HepG2 (cell line): ENCODE measurements around the gene NEURL3. TPM values are rescaled to one million over a fixed set of nuclear protein-coding genes. Genes with fewer than 3 reads are reported as not detected.
A peak's percentile ranks its signal among the peaks of the same experiment; 100 is the strongest.

Experiments used
- KLF15 ChIP-seq: sonication (generic); formaldehyde crosslinking; IDR thresholded peaks from 2 replicates; pipeline ENCODE4 v1.8.1; 2023; ENCODE audit warnings: borderline replicate concordance, mild to moderate bottlenecking, inconsistent platforms, missing genetic modification reagents, mixed read lengths
- MXI1 ChIP-seq: IDR thresholded peaks from 3 replicates; pipeline ENCODE4 v1.6.1; 2012; ENCODE audit warnings: low read depth, low read length, inconsistent platforms, borderline replicate concordance
- PPARG ChIP-seq: conservative IDR thresholded peaks from 2 replicates; pipeline ENCODE4 v1.6.1; 2016; ENCODE audit warnings: missing biosample characterization, missing genetic modification reagents
- SP4 ChIP-seq: sonication (generic); formaldehyde crosslinking; IDR thresholded peaks from 2 replicates; pipeline ENCODE4 v1.8.1; 2023; ENCODE audit warnings: mild to moderate bottlenecking, missing genetic modification reagents
- THYN1 ChIP-seq: sonication (generic); formaldehyde crosslinking; IDR thresholded peaks from 2 replicates; pipeline ENCODE4 v1.8.1; 2023; ENCODE audit warnings: low read depth, mild to moderate bottlenecking, moderate library complexity, missing genetic modification reagents, borderline replicate concordance
- ZEB1 ChIP-seq: IDR thresholded peaks from 2 replicates; pipeline ENCODE4 v1.6.1; 2012; ENCODE audit warnings: mild to moderate bottlenecking, low read depth, inconsistent platforms; ENCODE audit not compliant: insufficient replicate concordance
- ZFAT ChIP-seq: sonication (generic); formaldehyde crosslinking; conservative IDR thresholded peaks from 2 replicates; pipeline ENCODE4 v1.8.1; 2023; ENCODE audit warnings: missing genetic modification reagents, inconsistent platforms
- ZNF451 ChIP-seq: sonication (generic); formaldehyde crosslinking; IDR thresholded peaks from 2 replicates; pipeline ENCODE4 v1.5.0; 2020; ENCODE audit warnings: mild to moderate bottlenecking, missing genetic modification reagents
- ZNF766 ChIP-seq: sonication (generic); formaldehyde crosslinking; IDR thresholded peaks from 2 replicates; pipeline ENCODE4 v1.5.0; 2020; ENCODE audit warnings: missing genetic modification reagents, borderline replicate concordance
- polyA plus RNA-seq, 8 experiments: library from polyadenylated mRNA; depleted of rRNA in 3 of 8; stranded (reverse) in 7 of 8; unstranded in 1 of 8; fragments of >200 nt; fragmentation: Illumina TruSeq in 4 of 8; extraction: Trizol in 4 of 8; gene quantifications; 2 replicates each; pipeline versions ENCODE4 v1.2.1 to v1.2.3, GENCODE V29; 2011 to 2016; ENCODE audit warnings: low read depth in 4 of 8, missing spikeins in 1 of 8, mixed read lengths in 1 of 8; ENCODE audit not compliant: insufficient read depth in 1 of 8
- total RNA-seq, 5 experiments: library from RNA; depleted of rRNA; stranded (reverse); fragments of >200 nt; fragmentation: Illumina TruSeq; extraction: Trizol; gene quantifications; 2 replicates each; pipeline ENCODE4 v1.2.3, GENCODE V29; 2016; ENCODE audit warnings: low read depth in 1 of 5
- TF ChIP-seq, protein P1 (sequence below), 2 experiments: fragments of 450-650 bp in 1 of 2; sonication (generic) in 1 of 2; formaldehyde crosslinking in 1 of 2; IDR thresholded peaks; 2 replicates each; pipeline versions ENCODE4 v1.6.1 to v1.8.0; 2016 to 2022; ENCODE audit warnings: antibody characterized with exemption in 1 of 2, mild to moderate bottlenecking in 1 of 2, missing genetic modification reagents in 1 of 2
- TF ChIP-seq, protein P2 (sequence below): fragments of 450-650 bp; IDR thresholded peaks from 2 replicates; pipeline ENCODE4 v1.6.1; 2017; ENCODE audit warnings: mild to moderate bottlenecking
- TF ChIP-seq, protein P3 (sequence below): sonication (generic); formaldehyde crosslinking; IDR thresholded peaks from 2 replicates; pipeline ENCODE4 v1.5.0; 2020; ENCODE audit warnings: missing genetic modification reagents

NEURL3 gene
- total and polyA plus RNA-seq, 2 of the 13 experiments (the other 11 are each of a cell fraction or from before 2014, with no cell fraction given), result 0.16 to 1.2 TPM

DNA sequence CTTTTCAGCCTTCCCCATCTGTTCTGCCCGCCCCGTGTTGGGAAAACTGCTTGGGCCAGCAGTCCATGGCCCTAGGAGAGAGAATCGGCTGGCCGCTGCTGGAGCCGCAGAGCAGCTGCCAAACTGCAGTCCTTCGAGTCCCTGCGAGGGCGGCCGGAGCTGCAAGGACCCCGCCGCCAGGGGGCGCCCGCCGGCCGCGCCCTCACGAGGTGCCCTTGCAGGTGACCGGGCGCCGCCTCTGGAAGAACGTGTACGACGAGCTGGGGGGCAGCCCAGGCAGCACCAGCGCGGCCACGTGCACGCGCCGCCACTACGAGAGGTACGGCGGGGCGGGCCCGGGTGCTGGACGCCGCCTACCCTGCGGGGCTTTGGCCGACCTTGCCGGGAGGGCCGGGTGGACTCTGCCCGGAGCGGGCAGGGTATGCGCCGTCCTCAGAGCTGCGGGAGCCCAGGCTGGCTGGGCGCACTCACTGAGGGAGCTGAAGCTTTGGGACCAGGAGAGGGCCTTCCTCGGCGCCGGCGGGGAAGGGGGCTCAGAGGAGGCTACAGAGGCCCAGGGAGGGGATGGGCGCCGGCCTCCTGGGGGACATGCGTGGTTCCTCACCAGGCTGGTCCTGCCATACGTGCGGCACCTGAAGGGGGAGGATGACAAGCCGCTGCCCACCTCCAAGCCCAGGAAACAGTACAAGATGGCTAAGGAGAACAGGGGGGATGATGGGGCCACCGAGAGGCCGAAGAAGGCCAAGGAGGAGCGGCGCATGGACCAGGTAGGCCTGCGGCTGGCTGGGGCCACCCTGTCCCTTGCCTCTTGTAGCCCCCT lies 45.0 kb upstream of the NEURL3 start (continued):
- TF ChIP-seq, protein P1, sequence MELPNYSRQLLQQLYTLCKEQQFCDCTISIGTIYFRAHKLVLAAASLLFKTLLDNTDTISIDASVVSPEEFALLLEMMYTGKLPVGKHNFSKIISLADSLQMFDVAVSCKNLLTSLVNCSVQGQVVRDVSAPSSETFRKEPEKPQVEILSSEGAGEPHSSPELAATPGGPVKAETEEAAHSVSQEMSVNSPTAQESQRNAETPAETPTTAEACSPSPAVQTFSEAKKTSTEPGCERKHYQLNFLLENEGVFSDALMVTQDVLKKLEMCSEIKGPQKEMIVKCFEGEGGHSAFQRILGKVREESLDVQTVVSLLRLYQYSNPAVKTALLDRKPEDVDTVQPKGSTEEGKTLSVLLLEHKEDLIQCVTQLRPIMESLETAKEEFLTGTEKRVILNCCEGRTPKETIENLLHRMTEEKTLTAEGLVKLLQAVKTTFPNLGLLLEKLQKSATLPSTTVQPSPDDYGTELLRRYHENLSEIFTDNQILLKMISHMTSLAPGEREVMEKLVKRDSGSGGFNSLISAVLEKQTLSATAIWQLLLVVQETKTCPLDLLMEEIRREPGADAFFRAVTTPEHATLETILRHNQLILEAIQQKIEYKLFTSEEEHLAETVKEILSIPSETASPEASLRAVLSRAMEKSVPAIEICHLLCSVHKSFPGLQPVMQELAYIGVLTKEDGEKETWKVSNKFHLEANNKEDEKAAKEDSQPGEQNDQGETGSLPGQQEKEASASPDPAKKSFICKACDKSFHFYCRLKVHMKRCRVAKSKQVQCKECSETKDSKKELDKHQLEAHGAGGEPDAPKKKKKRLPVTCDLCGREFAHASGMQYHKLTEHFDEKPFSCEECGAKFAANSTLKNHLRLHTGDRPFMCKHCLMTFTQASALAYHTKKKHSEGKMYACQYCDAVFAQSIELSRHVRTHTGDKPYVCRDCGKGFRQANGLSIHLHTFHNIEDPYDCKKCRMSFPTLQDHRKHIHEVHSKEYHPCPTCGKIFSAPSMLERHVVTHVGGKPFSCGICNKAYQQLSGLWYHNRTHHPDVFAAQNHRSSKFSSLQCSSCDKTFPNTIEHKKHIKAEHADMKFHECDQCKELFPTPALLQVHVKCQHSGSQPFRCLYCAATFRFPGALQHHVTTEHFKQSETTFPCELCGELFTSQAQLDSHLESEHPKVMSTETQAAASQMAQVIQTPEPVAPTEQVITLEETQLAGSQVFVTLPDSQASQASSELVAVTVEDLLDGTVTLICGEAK (IDR thresholded peaks at IDR 0.05), result no peak
- TF ChIP-seq, protein P1 (CRISPR knock-in tag; IDR thresholded peaks at IDR 0.05), result no peak; the same call in none of the 2 replicates
- TF ChIP-seq, protein P2, sequence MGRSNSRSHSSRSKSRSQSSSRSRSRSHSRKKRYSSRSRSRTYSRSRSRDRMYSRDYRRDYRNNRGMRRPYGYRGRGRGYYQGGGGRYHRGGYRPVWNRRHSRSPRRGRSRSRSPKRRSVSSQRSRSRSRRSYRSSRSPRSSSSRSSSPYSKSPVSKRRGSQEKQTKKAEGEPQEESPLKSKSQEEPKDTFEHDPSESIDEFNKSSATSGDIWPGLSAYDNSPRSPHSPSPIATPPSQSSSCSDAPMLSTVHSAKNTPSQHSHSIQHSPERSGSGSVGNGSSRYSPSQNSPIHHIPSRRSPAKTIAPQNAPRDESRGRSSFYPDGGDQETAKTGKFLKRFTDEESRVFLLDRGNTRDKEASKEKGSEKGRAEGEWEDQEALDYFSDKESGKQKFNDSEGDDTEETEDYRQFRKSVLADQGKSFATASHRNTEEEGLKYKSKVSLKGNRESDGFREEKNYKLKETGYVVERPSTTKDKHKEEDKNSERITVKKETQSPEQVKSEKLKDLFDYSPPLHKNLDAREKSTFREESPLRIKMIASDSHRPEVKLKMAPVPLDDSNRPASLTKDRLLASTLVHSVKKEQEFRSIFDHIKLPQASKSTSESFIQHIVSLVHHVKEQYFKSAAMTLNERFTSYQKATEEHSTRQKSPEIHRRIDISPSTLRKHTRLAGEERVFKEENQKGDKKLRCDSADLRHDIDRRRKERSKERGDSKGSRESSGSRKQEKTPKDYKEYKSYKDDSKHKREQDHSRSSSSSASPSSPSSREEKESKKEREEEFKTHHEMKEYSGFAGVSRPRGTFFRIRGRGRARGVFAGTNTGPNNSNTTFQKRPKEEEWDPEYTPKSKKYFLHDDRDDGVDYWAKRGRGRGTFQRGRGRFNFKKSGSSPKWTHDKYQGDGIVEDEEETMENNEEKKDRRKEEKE, result no peak
- no peak for TF ChIP-seq ZFAT (CRISPR knock-in tag)
- peak; percentile 77 for TF ChIP-seq PPARG
- TF ChIP-seq SP4 (CRISPR knock-in tag), result peak; percentile 92
- TF ChIP-seq, protein P3, sequence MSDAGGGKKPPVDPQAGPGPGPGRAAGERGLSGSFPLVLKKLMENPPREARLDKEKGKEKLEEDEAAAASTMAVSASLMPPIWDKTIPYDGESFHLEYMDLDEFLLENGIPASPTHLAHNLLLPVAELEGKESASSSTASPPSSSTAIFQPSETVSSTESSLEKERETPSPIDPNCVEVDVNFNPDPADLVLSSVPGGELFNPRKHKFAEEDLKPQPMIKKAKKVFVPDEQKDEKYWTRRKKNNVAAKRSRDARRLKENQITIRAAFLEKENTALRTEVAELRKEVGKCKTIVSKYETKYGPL (CRISPR knock-in tag), result no peak; the same call in 1 of the 2 replicates
- TF ChIP-seq ZEB1, result peak; percentile 69
- TF ChIP-seq MXI1, result peak; percentile 98
- peak; percentile 99 for TF ChIP-seq ZNF451 (CRISPR knock-in tag)
- TF ChIP-seq ZNF766 (CRISPR knock-in tag), result peak; percentile 94
- TF ChIP-seq KLF15 (CRISPR knock-in tag), result no peak
- TF ChIP-seq THYN1 (CRISPR knock-in tag), result no peak; the same call in 1 of the 2 replicates
